ENCODE measurements around the gene CCDC88C. TPM values are rescaled to one million over a fixed set of nuclear protein-coding genes. Genes with fewer than 3 reads are reported as not detected.

Gene CCDC88C
- total RNA-seq, 1 donor from 2014 or later, result 2.8 TPM

DNA sequence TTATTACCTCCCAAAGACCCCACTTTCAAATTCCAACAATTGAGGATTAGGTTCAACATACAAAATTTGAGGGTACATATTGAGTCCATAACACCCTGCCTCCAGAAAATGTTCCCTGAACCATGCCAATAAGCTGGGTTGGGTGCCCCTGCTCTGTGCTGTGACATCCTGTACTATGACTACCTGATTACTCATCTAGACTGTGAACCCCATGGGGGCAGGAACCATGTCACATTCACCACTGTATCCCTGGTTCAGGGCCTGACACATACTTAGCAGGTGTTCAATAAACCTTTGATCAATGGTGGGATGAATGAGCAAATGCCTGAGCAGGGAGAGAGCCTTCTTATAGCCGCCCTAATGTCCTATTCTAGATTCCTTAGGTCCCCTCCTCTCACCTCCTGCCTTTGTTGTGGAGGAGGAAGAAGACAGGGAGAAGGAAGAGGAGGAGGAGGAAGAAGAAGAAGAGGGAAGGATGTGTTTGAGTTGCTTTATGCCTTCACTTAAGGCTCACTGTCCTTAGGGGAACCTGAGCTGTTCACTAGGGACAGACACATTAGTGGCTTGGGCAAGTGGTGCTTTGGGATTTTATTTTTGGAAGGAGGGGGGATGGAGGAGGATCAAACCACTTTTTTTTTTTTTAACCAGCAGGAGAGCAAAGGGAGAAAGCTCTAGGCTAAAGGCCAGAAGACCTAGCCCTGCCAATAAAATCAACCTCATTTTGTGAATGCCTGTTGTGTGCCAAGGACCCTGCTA lies 194.4 kb downstream of the CCDC88C start:
- no peak for DNase-seq
- Histone ChIP-seq H3K27ac (replicated peaks) (peak overlapping the region; percentile 42), H3K4me1 (peaks cover 51% of the 10 kb centered on the region), H3K27me3 (ENCODE audit: low read depth) (no peaks in the 10 kb centered on the region), H3K36me3 (peaks cover 57% of the 10 kb centered on the region), H3K9me3 (replicated peaks) (no peaks in the 10 kb centered on the region), H3K4me3 (no peak overlapping the region)
- intact Hi-C loops (cut with micrococcal nuclease), result no loop called here
- no peak for TF ChIP-seq CTCF (IDR thresholded peaks at IDR 0.05; ENCODE audit: borderline replicate concordance)

Other genes starting within 250 kb of the CCDC88C start
- gene GPR68, start 173.1 kb downstream of the CCDC88C start, total RNA-seq, result 0.41 TPM
- 38.3 TPM for gene PPP4R3A, start 92.5 kb upstream of the CCDC88C start, total RNA-seq

Measured in left ventricle myocardium inferior (tissue), 1 donor.